ENCODE data around the gene CNTNAP2.
"Not testable (repeated sequence)": the region's sequence is repeated elsewhere in the genome, so short reads cannot be mapped to it uniquely, and the experiment has no call there.

GRCh38 chr7:148298768-148299167, 2182.2 kb downstream of the CNTNAP2 start:
- TF ChIP-seq CTCF, POLR2AphosphoS5, POLR2A (IDR thresholded peaks at IDR 0.05): not testable (repeated sequence)
